NCI-H2171 treated with DMSO at 0.1 percent for 48 hours (cell line): ENCODE measurements around the gene PLCL2.
A peak's percentile ranks its signal among the peaks of the same experiment; 100 is the strongest.

Experiments used
- DNase-seq: peaks from one replicate; lab custom pipeline; 2025; lab: John Stamatoyannopoulos, UW

The PLCL2 gene

GRCh38 chr3:16884748-16885592, at the start of gene PLCL2:
TSS of gene PLCL2 (plus strand) at chr3:16884955. CDS start at chr3:16885040, 85 bp downstream.
- DNase-seq: peak; percentile 69

- DNase-seq: no peak
Measured at GRCh38 chr3:16836505-16837237, 48.1 kb upstream of the PLCL2 start.

GRCh38 chr3:16837602-16838001, 47.2 kb upstream of the PLCL2 start:
- DNase-seq: no peak

GRCh38 chr3:16838561-16838960, 46.2 kb upstream of the PLCL2 start:
- no peak for DNase-seq

GRCh38 chr3:16839271-16840100, 45.3 kb upstream of the PLCL2 start:
- peak; percentile 13 for DNase-seq

GRCh38 chr3:16840101-16840424, 44.7 kb upstream of the PLCL2 start:
- DNase-seq: no peak

GRCh38 chr3:16841041-16841753, 43.6 kb upstream of the PLCL2 start:
- no peak for DNase-seq

- DNase-seq: peak; percentile 55
Measured at GRCh38 chr3:16841904-16842271, 42.9 kb upstream of the PLCL2 start.

GRCh38 chr3:16842272-16843270, 42.2 kb upstream of the PLCL2 start:
- peak; percentile 92 for DNase-seq

GRCh38 chr3:16844222-16844621, 40.5 kb upstream of the PLCL2 start:
- DNase-seq: no peak

- no peak for DNase-seq
Measured at GRCh38 chr3:16844791-16845190, 40.0 kb upstream of the PLCL2 start.

- DNase-seq: no peak
Measured at GRCh38 chr3:16846373-16847080, 38.2 kb upstream of the PLCL2 start.

GRCh38 chr3:16848007-16848406, 36.7 kb upstream of the PLCL2 start:
- no peak for DNase-seq

- peak; percentile 59 for DNase-seq
Measured at GRCh38 chr3:16849229-16849628, 35.5 kb upstream of the PLCL2 start.

- DNase-seq: peak; percentile 15
Measured at GRCh38 chr3:16849795-16850194, 35.0 kb upstream of the PLCL2 start.

- no peak for DNase-seq
Measured at GRCh38 chr3:16855497-16855896, 29.3 kb upstream of the PLCL2 start.

GRCh38 chr3:16860234-16860633, 24.5 kb upstream of the PLCL2 start:
- DNase-seq: no peak

GRCh38 chr3:16861432-16861831, 23.3 kb upstream of the PLCL2 start:
- DNase-seq: no peak

GRCh38 chr3:16864610-16865313, 20.0 kb upstream of the PLCL2 start:
- no peak for DNase-seq
